Activated T-cell treated with anti-CD3 and anti-CD28 coated beads, Interleukin-2, amount 50 U/mL, for 48 hours (primary cell): ENCODE results near the gene PLS3.
"Not testable (repeated sequence)": the region's sequence is repeated elsewhere in the genome, so short reads cannot be mapped to it uniquely, and the experiment has no call there.

Source experiments
- DNase-seq, 2 experiments: peaks; one replicate each; pipeline ENCODE4 v3.0.0-alpha.2; 2020

PLS3 gene

GRCh38 chrX:115560978-115561604 is at the start of gene PLS3:
Gene PLS3 (plus strand): TSS chrX:115561174. CDS start chrX:115610251, 49,077 bp downstream.
- peak; percentile 27 to 39 for DNase-seq

- DNase-seq = no peak
These were observed 42.9 kb upstream of the PLS3 start for GRCh38 chrX:115518113-115518512.

DNA sequence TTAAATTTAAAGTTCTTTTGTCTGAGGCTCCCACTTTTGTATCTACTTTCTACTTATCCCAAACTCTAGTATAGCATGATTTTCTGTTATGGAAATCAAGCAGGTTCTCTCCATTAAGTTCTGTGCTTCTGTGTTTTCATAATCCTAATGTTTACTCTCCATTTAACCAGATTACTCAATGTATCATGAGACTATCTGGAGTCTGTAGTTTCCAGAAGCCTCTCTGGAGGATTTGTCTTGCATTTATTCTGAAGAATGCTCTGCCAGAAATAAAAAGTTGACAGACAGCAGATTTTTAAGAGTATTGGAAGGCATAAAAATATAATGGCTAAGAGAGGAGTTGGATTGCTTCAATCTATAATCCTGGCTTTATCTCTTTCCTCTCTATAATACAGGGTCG is 39.2 kb upstream of the PLS3 start:
- DNase-seq = no peak

DNA sequence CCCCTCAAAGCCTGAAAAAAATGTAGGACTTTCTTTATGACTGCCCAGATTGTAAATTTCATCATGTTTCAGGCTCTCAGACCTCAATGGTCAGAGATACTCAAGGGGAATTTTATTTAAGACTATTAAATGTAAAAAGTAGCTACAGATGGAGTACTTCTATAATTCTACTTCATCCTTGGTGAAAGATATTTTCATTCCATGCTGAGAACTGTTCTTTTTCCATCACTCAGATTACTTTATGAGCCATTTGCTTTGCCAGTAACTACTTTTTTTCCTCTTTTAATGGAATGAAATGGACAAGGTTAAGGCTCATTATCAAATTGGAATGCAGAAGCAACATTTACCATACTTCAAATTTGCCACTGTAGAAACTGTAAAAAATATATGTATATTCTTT is 38.0 kb upstream of the PLS3 start:
- no peak for DNase-seq

GRCh38 chrX:115525486-115525885 is 35.5 kb upstream of the PLS3 start:
- DNase-seq = no peak

- no peak for DNase-seq
These were observed 29.1 kb upstream of the PLS3 start for GRCh38 chrX:115531818-115532403.

DNA sequence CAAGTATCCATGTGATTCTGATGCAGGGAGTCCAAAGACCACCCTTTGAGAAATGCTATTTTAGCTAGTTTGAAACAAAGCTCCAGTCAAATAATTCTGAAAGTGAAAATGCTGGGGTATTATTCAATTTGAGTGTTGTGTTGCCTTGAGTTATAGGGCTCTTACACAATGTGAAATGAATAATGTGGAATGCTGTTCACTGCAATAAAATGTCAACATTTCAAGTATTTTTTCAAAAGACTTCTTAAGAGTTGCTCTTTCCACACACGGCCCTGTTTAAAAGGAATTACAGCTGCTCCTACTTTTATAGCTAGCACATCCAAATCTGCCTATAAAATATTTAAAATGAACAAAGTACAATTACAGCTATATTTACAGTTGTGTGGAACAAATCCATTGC is 27.5 kb upstream of the PLS3 start:
- DNase-seq = no peak

- no peak for DNase-seq
These were observed 26.6 kb upstream of the PLS3 start for GRCh38 chrX:115534383-115534782.

DNA sequence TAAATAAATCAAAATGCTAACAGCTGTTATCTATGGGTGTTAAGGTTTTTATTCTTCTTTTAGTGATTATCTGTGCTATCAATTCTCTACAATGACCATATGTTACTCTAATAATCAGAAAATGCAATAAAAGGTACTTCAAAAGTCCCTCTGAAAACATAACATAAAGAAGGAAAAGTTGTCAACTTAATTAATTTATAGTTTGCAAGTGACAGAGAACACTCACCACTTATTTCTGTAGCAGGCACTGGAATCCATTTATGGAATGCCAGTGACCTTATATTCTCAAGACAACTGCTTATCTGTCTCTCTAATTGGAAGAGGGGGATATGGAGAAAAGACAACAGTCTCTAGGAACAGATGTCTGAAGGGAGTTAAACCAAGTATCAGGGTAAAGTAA is 25.6 kb upstream of the PLS3 start:
- no peak for DNase-seq

GRCh38 chrX:115535844-115536243 is 25.1 kb upstream of the PLS3 start:
- no peak for DNase-seq

GRCh38 chrX:115539841-115540240 is 21.1 kb upstream of the PLS3 start:
- no peak for DNase-seq

DNA sequence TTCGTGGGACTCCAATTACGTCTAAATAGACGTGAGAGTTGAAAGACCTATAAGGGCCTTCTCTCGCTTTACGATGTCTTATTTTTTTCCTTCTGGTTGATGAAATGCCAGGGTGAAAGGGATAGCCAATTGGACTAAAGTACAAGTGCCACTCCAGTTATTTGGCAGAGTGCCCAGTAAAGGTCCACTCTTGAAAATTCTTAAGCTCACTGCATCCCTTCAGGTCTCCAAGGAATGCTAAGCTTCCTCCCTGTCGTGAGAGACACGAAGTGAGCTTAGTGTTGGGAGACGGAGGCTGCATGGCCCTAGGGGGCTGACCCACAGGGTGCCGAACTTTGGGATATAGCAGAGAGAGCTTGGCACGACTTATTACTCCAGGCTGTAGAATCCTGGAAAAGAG is 19.9 kb upstream of the PLS3 start:
- not testable (repeated sequence) for DNase-seq

DNA sequence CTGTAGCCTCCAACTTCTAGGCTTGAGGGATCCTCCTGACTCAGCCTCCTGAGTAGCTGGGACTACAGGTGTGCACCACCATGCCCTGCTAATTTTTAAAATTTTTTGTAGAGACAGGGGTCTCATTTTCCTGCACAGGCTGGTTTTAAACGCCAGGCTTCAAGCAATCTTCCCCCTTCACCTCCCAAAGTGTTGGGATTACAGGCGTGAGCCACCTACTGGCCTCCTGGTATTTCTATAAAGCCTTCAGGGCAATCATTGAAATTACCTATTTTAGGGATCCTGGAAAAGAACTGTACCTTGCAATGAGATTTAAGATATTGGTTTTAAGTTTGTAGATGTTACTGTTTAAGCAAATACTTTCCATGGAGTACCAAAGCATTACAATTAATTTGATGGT is 13.5 kb upstream of the PLS3 start:
- DNase-seq = no peak

DNA sequence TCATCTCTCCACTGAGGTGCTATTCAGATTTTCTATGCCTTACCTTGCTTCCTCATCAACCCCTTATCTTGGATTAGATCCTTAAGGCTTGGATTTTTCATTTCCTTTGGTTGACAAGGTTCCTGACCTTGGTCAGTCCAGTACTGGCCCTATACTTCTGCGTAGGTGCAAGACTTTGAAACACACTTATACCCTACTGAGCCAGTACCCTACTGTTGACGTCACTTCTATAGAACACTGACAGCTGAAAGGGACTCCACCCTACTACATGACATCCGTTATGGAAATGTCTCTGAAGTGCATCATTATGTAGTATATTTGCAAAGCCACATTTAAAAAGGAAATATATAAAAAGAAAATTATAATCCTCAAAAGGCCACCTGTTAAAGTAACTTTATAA is 12.0 kb upstream of the PLS3 start:
- DNase-seq = no peak

DNA sequence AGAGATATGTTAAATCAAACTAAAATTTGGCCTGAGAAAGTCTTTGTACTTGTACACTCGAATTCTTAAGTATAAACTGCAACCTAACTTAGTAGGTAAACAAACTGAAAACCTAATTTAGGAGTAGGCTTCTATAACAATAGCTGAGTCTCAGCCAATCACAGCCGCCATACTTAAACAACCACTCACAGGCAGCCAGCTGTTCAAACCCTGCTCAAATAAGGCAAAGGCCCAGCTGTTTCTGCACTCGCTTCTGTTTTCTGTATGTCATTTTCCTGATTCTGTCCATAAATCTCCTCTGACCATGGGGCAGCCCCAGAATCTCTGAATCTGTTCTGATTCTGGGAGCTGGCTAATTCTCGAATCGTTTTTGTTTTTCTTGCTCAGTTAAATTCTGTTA is 7.8 kb upstream of the PLS3 start:
- no peak for DNase-seq

DNA sequence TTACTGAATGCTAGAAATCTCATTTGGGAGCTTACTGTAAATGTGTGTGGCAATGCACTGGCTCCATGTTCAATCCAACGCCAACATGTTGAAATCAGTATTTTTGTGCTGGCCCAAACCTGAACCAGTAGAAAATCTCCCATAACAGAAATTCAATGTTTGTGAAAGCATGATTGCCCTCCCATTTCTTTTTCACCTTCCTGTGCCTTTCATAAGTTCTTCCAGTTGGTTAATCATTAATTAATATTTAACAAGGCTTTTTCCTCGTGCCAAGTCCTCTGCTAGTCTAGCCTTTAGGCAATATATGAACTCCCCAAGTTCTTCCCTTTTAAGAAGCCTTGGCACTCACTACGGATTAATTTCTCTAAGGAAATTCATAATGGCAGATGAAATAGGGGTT is 1.3 kb upstream of the PLS3 start:
- DNase-seq = no peak

GRCh38 chrX:115560211-115560977 is 580 bp upstream of the PLS3 start:
- DNase-seq = no peak

DNA sequence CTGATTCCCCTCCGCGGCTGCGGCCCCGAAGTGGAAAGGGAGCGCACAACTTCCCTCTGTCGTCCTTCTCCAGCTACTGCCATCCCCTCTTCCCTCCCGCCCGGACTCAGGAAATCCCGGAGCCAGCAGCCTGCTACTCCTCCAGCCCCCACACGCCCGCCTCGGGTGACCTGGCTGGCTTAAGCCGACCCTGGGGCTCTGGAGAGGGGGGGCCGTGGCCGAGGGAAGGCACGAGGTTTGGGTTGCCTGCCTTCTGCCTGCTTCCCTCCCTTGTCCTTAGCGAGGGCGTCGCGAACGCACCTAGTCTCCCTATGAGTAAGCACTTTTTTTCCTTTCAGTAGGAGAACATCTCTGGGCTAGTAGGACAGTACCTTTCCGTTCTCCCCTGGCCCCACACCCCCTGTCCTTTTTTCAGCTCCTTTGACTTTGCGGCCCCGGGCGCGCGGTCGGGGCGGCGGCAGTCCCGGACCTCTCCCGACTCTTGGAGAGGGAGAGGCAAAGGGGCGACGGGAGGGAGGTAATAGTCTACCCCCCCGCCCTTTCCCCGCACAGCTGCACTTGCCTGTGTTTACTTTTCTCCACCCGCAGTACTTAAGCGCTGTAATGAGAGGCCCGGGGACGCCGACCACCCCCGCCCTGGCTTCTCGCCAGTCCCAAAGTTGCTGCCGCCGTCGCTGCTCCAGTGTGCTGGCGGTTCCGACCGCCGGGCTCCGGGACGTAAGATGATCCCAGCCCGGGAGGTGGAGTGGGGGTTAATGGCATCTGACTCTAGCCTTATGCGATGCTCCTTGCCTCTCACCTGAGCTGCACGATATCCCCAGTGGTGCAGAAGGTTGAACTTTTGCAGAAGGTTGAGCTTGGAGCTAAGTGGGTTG is 868 bp downstream of the PLS3 start:
- DNase-seq = peak; percentile 24 to 32

DNA sequence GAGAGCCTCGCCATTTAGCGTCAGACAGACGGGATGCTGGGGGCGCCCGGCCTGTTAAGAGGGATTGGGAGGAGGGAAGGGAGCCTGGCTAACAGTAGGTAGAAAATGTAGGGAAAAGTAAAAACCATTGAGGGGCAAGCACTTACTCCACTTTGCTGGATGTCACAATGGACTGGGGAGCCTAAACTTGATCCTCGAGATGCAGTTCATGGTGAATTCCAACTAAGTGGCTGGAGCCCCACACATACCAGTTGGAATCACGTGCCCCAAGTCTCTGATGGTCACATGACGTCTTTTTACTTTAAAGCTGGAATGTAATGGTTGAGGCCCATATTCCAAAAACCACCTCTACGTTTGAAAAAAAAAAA is 1.5 kb downstream of the PLS3 start:
- no peak for DNase-seq

DNA sequence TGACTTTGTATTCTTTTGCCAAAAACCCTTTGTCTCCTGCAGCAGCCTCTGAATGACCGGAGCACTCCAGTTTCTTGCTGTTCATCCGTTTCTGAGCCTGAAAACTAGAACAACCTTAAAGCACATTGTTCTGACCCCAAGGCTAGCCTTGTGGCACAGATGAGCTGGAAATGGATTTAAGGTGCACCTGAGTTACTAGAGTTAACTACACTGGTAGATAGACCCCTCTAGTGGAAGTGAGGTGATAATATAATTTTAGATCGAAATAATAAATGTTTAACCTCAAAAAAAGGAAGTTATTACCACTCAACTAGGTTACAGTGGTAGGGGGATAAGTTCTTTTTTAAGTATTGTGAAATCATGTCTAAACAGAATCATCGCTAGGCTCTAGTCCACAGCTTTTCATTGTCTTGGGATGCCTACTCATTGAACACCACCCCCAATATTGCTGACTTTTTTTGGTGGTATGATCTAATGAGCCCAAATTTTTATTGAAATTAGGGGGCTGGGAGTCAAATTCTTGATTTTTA is 2.7 kb downstream of the PLS3 start:
- no peak for DNase-seq

DNA sequence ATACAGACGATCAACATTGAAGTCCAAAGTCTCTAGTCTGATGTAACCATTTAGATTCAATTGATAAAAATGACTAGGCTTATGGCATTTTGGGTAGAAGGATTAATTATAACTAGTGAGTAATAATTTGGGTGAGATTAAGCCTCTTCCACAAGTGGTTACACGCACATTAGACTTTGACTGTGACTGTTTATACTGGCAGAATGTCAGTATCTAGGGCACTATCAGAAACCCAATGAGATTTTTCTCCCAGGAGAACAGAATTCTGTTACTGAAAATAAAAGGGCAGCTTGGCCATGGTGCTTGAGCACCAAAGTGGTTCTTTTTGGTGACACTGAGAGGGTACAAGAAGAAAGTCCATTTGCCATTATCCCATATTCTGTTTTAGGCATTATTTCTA is 3.3 kb downstream of the PLS3 start:
- no peak for DNase-seq

GRCh38 chrX:115565888-115566287 is 4.9 kb downstream of the PLS3 start:
- no peak for DNase-seq

DNA sequence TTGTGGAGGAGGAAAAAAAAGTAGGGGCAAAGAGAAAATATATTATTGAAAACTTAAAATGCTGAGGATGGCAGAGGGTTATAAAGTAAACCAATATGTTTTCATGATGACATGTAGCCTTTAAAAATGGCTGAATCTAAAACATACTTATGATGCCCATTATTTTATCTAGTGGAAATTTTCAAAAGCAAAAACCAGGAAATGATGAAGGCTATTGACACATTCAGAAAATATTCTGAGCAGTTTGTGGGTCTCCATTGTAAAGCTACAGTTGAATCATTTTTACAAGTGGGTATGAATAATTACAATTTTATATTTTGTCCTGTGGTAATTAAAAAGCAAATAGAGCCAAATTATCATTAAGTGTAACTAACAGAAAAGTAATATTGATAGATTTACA is 10.7 kb downstream of the PLS3 start:
- DNase-seq = no peak
